Osteoblast (primary cell): ENCODE results near the gene CSF2RB. TPM values are rescaled to one million over a fixed set of nuclear protein-coding genes. Genes with fewer than 3 reads are reported as not detected.

Source experiments
- DNase-seq: peaks from one replicate; pipeline ENCODE4 v3.0.0; 2011; ENCODE audit warnings: low spot score, mixed read lengths; ENCODE audit not compliant: insufficient read length; ENCODE audit errors: missing footprints
- H2AFZ ChIP-seq: 2 replicates; pipeline ENCODE4 v1.6.0; 2011; ENCODE audit warnings: mild to moderate bottlenecking, low read length
- H3K27ac ChIP-seq: 2 replicates; pipeline ENCODE4 v1.5.1; 2011; ENCODE audit warnings: mild to moderate bottlenecking, low read depth, low read length, moderate library complexity
- H3K27me3 ChIP-seq: 2 replicates; pipeline ENCODE4 v1.6.0; 2012; ENCODE audit warnings: mild to moderate bottlenecking, control low read depth, inconsistent platforms, low read length, moderate library complexity; ENCODE audit not compliant: insufficient read depth
- H3K36me3 ChIP-seq: 2 replicates; pipeline ENCODE4 v1.5.1; 2011; ENCODE audit warnings: mild to moderate bottlenecking, low read length, control low read depth, moderate library complexity; ENCODE audit not compliant: insufficient read depth
- H3K4me1 ChIP-seq: 2 replicates; pipeline ENCODE4 v1.5.1; 2011; ENCODE audit warnings: mild to moderate bottlenecking, low read length, control low read depth, moderate library complexity; ENCODE audit not compliant: insufficient read depth
- H3K4me2 ChIP-seq: 2 replicates; pipeline ENCODE4 v1.6.0; 2011; ENCODE audit warnings: mild to moderate bottlenecking, low read length; ENCODE audit not compliant: insufficient read depth
- H3K4me3 ChIP-seq: fragments of 200-600 bp; sonication (generic); 3 replicates; pipeline ENCODE4 v1.5.1; 2012; ENCODE audit warnings: mild to moderate bottlenecking, low read length, inconsistent platforms; ENCODE audit not compliant: insufficient read depth
- H3K79me2 ChIP-seq: 2 replicates; pipeline ENCODE4 v1.6.0; 2012; ENCODE audit warnings: mild to moderate bottlenecking, low read length, control low read depth, inconsistent platforms; ENCODE audit not compliant: insufficient read depth
- H3K9me3 ChIP-seq: 2 replicates; pipeline ENCODE4 v1.5.1; 2011; ENCODE audit warnings: low read depth, low read length, control low read depth
- H4K20me1 ChIP-seq: 2 replicates; pipeline ENCODE4 v1.6.0; 2012; ENCODE audit warnings: mild to moderate bottlenecking, low read length, control low read depth; ENCODE audit not compliant: insufficient read depth
- CTCF ChIP-seq: IDR thresholded peaks from 2 replicates; pipeline ENCODE4 v1.5.1; 2011; ENCODE audit warnings: mild to moderate bottlenecking, low read depth, low read length, moderate library complexity; ENCODE audit errors: extremely low read depth
- total RNA-seq: library from RNA; depleted of rRNA; stranded (reverse); fragments of >200 nt; gene quantifications from 2 replicates; pipeline ENCODE4 v1.2.3, GENCODE V29; 2012

The CSF2RB gene
- total RNA-seq, 1 donor, result 1.1 TPM

- H3K27ac ChIP-seq, result no peak overlapping the region
- H3K4me3 ChIP-seq, result no peak overlapping the region
- no peak for TF ChIP-seq CTCF
- peaks cover 50% of the 10 kb centered on the region for H3K27me3 ChIP-seq
- no peaks in the 10 kb centered on the region for H3K9me3 ChIP-seq
- H4K20me1 ChIP-seq, result no peaks in the 10 kb centered on the region
- no peaks in the 10 kb centered on the region for H3K4me1 ChIP-seq
- H3K4me2 ChIP-seq, result no peak overlapping the region
- H2AFZ ChIP-seq, result no peak overlapping the region
- no peak for DNase-seq
- no peaks in the 10 kb centered on the region for H3K79me2 ChIP-seq
- H3K36me3 ChIP-seq, result no peaks in the 10 kb centered on the region
These were observed 15.8 kb upstream of the CSF2RB start for GRCh38 chr22:36897611-36898010.

GRCh38 chr22:36898690-36899089 is 14.7 kb upstream of the CSF2RB start:
- H3K4me1 ChIP-seq, result no peaks in the 10 kb centered on the region
- H4K20me1 ChIP-seq, result no peaks in the 10 kb centered on the region
- peaks cover 50% of the 10 kb centered on the region for H3K27me3 ChIP-seq
- H3K4me2 ChIP-seq, result no peak overlapping the region
- H3K9me3 ChIP-seq, result no peaks in the 10 kb centered on the region
- H2AFZ ChIP-seq, result no peak overlapping the region
- DNase-seq, result no peak
- no peak overlapping the region for H3K4me3 ChIP-seq
- no peak for TF ChIP-seq CTCF
- H3K36me3 ChIP-seq, result no peaks in the 10 kb centered on the region
- H3K79me2 ChIP-seq, result no peaks in the 10 kb centered on the region
- no peak overlapping the region for H3K27ac ChIP-seq

GRCh38 chr22:36899498-36899897 is 13.9 kb upstream of the CSF2RB start:
- no peak overlapping the region for H2AFZ ChIP-seq
- H3K36me3 ChIP-seq, result no peaks in the 10 kb centered on the region
- H3K4me3 ChIP-seq, result no peak overlapping the region
- TF ChIP-seq CTCF, result no peak
- peaks cover 56% of the 10 kb centered on the region for H3K27me3 ChIP-seq
- H3K27ac ChIP-seq, result no peak overlapping the region
- no peaks in the 10 kb centered on the region for H4K20me1 ChIP-seq
- no peak overlapping the region for H3K4me2 ChIP-seq
- H3K79me2 ChIP-seq, result no peaks in the 10 kb centered on the region
- DNase-seq, result no peak
- H3K9me3 ChIP-seq, result no peaks in the 10 kb centered on the region
- no peaks in the 10 kb centered on the region for H3K4me1 ChIP-seq

GRCh38 chr22:36900225-36900624 is 13.2 kb upstream of the CSF2RB start:
- H3K27me3 ChIP-seq, result peaks cover 64% of the 10 kb centered on the region
- H3K4me1 ChIP-seq, result no peaks in the 10 kb centered on the region
- H3K79me2 ChIP-seq, result no peaks in the 10 kb centered on the region

More at GRCh38 chr22:36900225-36900624, 13.2 kb upstream of the CSF2RB start:
- Histone ChIP-seq H2AFZ (no peak overlapping the region), H3K36me3 (no peaks in the 10 kb centered on the region), H3K9me3 (no peaks in the 10 kb centered on the region), H4K20me1 (no peaks in the 10 kb centered on the region), H3K27ac (no peak overlapping the region), H3K4me3 (no peak overlapping the region), H3K4me2 (no peak overlapping the region)
- TF ChIP-seq CTCF, result no peak
- DNase-seq, result no peak
